HG02885 (cell line): ENCODE results near the gene MRPS10.

Experiments
- ATAC-seq: cut with Tn5 transposase; IDR thresholded peaks from one replicate; pipeline ENCODE4 v1.9.1; 2021; ENCODE audit warnings: mild to moderate bottlenecking; ENCODE audit not compliant: unreplicated experiment, poor library complexity

Gene MRPS10

GRCh38 chr6:42217519-42218367 lies at the start of gene MRPS10:
TSS of gene MRPS10 (minus strand) at chr6:42217861. CDS start at chr6:42217849, 12 bp downstream.
- peak; percentile 99 for ATAC-seq

DNA sequence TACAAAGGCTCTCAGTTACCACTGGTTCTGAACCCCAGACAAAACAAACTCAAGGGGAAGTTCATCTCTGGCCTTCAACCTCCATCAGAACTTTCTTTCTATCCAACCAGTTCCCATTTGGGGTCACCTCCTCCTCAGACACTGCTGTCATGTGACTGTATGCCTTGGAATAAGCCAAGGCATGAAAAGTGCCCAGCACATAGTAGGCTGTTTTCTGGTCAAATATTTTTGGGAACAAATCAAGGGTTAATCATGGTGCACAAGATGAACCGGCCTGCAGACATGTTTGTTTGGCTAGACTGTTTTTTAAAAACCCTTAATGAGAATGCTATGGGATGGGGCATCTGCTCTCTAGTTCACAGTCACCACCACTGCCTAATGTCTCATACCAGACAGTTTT lies 48.9 kb upstream of the MRPS10 start:
- ATAC-seq, result no peak

DNA sequence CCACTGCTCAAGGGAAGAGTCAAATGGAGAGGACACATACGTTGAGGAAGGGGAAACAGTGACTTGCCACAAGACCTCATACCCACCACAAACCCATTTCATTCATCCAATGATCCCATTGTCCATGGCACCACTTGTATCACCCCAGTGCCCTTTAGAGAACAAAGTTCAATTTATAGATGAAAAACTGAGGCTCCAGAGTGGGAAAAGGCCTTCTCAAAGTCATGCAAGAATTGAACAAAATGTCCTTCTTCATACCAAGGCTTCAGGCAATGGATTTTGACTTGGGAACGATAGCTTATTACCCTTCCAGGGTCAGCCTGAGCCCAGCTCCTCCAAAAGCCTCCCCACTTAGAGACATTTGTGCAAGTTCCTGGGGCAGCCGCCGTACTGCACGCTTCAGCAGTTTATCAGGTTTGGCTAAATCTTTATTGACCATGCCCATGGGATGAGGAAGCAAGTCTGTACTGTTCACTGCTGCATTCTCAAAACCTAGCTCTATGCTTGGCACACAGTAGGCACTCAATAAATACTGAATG lies 47.3 kb upstream of the MRPS10 start:
- ATAC-seq, result no peak

DNA sequence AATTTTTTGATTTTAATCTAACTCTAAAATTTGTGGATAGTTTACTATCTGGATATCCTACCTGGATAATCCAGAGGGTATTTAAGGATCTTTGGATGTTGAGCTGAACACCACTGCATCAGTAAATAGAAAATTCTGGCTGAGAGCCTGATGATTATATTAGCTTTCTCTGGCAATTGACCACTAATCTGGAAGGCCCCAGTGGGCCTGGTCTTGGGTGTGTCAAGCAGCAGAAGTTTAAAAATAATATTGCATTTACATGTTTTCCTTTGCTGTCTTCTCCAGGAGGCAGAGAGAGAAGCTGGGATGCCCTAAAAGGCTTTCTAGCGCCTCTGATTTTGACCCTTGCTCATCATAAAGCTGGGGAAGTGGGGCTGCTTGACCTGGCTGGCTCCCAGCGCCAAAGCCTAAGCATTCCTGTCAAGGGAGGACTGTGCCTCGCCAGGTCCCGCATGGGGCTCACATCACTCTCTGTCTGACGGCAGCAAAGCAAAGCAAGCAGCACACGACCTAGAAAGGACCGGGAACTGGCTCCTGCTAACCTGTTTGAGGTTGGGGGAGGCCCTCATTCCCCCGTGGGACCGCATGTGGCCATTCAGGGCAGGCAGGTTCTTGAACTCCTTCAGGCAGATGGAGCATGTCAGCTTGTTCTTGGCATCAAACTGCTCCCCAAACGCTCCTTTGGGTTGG lies 46.6 kb upstream of the MRPS10 start:
- ATAC-seq, result no peak

DNA sequence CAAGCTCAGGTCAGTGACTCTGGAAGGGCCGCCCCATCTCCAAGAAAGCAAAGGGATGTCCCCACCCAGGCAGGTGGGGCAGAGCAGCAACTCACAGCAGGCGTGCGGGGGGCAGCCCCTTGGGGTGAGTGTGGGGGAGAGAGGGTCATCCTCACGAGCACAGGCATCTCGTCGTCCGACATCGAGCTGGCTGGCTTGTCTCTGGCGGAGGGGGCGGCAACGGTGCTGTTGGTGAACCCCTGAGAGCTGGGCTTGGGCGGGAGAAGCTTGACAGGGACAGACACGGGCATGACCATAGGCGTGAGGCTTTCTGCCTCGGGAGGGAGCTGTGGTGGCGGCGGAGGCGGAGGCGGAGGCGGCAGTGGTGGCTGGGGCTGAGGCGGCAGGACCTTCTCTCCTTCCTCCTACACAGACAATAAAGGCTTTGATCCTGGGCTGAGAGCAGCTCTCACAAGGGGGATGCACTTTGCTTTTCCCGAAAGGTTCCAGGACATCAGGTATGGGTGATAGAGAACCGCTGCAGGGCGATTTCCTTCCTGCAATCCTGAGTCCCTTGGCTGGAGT lies 45.6 kb upstream of the MRPS10 start:
- no peak for ATAC-seq

DNA sequence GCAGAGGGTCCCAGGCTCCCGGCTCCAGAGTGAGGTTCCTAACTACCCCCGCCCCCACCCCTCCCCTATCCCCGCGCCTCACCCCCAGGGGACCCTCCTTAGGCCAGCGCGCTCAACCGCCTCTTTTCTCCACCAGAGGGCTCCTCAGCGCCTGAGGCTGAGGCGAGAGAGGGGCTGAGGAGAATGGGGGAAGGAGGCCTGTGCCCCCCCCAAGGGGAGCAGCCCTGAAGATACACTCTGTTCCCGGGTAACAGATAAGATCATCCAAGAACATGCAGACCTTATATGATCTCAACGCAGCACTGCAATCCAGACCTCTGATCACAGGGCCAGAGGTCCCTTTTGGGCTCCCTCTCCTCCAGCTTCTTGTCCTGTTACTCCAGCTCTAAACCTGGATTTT lies 43.3 kb upstream of the MRPS10 start:
- ATAC-seq, result no peak

DNA sequence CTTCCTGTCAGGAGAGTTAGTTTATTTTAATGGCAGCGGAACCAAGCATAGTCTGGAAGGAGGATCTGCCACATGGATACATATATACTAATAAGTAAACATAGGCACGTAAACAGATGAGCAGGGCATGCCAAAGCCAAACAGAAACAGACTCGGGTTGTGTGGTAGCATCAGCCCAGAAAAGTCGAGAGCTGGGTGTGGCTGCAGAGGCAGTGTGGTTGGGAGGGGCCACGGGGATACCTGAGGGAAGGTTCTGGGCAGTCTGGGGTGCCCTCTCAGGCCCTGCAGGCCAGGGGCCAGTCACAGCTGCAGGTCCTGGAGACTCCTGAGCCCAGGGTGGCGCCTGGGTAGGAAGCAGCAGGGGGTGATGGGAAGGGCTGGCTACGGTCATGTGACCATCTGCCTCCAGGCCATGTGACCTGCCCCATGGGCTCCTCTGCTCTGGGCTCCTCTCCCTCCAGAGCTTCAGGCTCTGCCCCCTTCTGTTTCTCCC lies 42.8 kb upstream of the MRPS10 start:
- ATAC-seq, result peak; percentile 41

GRCh38 chr6:42259841-42260395 lies 42.3 kb upstream of the MRPS10 start:
- no peak for ATAC-seq

DNA sequence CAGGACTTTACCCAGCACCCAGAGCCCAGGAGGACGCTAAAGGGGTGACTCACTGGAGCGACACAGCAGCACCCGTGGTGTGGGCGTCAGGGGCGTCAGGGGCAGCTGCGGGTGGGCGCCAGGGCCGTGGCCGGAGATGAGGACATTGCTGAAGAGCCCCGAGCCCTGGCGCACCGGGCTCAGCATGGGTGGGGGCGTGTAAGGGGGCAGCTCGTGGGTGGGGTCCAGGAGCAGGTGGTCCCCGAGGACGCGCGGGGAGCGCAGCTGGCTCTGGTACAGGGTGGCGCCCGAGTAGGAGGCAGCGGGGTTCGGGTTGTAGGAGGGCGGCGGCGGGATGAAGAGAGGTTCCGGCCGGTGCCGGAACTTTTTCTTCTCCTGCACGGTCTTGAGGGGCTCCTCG lies 41.6 kb upstream of the MRPS10 start:
- ATAC-seq, result no peak

DNA sequence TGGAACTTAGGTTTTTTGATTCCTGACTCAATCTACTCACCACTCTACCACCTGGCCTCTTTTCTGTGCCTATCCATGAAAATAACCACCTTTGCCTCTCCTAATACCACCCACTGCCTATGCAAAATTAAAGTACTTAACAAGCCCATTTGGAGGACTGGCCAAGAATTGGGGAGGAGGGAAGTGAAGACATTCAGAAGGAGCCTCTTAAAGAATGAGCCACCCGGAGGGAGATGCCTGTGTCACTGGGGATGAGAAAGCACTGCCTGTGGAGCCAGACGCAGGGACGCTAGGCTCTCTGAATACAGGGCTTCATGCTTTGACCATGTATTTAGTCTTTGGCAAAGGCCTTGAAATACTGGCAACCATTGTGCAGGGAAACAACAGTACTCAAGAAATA lies 40.0 kb upstream of the MRPS10 start:
- ATAC-seq, result no peak

DNA sequence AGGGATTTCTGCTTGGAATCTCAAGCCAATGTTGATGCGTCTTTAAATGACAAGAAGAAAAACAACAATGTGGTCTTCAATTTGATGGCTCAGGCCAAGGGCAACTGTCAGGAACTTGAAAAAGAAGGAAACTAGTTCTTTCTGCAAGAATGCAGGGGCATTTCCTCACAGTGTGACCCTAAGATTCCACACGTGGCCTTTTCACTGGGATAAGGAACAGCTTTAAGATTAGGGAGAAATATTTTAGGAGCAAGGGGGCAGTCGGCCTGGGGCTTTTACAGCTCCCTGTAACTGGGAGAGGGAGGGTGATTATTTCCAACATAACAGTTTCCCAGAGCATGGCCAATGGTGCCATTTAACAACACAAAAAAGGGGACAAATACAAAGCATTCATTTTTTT lies 39.4 kb upstream of the MRPS10 start:
- no peak for ATAC-seq

- ATAC-seq, result no peak
Measured at GRCh38 chr6:42255050-42255449, 37.4 kb upstream of the MRPS10 start.

DNA sequence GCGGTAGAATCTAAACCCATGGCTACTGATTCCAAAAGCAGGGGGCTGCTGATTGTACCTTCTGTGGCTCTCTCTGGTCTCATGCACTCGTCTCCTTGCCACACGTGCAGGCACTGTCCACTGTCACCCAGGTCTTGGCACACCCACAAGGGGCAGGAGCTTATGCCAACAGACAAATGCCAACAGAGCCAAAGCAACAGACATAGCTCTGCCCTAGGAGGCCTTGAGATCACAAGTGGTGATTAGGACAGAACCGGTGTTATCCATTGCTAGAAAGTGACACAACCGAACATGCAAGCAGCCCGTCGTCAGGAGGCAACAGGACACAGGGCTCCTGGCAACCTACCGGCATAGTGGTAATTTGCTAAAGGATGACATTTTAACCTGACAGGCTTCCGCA lies 36.8 kb upstream of the MRPS10 start:
- ATAC-seq, result no peak

DNA sequence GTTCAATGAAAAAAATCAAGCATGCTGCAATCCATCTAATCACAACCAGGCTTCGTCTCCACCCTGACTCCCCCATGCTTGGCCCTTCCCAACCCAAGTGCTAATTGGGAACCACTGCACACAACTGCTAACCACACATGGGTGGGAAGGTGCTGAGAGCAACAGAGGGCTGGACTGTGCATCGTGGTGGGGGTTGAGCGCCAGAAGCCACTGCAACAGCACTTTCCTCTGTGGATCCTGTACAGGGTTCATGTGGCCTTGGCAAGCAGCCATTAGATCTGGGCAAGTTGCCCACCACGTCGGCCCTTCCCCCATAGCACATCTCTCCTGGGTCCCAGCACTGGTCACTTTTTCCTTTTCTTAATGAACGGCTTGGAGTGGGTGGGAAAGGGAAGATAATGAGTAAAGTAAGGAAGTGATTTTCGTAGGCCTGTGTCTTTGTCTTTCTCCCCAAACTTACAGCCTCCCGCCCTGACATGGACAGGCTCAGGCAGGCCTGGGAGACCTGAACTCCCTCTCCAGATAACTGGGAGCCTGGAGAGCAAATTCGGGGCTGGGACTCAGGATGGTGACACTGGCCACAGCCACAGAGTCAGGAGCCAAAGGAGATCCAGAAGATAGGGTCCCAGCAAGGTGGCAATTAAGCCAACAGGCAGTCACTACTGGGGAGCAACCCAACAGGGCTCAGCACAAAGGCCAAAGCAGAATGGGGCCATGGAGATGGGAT lies 34.4 kb upstream of the MRPS10 start:
- ATAC-seq, result no peak

DNA sequence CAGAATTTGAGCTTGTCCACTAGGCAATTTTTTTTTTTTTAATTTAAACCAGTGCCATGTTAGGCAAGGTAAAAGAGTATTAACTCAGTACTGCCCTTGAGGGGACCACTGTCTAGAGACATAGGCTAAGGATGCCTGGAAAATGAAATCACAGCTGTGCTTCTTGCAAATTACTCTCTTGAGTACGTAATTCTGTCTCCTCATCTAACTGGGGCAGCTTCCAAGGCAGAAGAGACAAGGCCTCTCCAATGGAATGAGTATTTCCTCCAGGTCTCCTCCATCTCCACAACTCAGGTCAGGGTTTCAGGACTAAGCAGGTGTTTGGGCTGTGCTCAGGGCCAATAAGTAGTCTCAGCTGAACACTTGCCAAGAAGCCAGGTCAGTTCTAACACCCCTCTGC lies 33.8 kb upstream of the MRPS10 start:
- no peak for ATAC-seq

DNA sequence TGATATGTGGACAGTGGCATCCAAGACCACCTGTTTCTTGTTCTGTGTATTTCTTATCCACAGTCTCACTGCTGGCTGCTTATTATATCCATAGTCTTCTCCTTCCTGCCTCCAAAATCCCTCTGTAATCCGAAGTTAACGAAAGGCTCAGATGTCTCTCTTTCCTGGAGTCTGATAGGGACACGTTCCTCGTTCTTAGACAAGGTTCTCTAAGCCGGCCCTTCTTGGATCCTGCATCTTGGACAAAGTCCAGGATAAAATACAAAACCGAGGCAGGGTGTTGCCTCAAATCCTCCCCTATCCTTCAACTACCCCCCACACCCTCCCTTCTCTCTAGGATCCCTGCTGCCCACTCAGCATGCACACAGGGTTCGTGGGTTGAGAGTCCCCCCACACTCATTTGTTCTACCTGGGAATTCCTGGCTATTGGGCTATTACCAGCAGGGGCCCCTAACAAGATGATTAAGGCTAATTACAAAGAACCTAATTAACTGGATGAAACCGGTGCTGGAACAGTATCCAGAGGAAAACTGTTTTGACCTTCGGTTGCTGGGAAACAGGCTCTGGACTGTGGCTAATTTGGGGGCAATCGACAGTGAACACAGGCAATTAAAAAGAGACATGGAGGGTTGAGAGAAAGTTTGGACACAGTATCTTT lies 32.7 kb upstream of the MRPS10 start:
- ATAC-seq, result no peak

- no peak for ATAC-seq
Measured at GRCh38 chr6:42249279-42249678, 31.6 kb upstream of the MRPS10 start.

DNA sequence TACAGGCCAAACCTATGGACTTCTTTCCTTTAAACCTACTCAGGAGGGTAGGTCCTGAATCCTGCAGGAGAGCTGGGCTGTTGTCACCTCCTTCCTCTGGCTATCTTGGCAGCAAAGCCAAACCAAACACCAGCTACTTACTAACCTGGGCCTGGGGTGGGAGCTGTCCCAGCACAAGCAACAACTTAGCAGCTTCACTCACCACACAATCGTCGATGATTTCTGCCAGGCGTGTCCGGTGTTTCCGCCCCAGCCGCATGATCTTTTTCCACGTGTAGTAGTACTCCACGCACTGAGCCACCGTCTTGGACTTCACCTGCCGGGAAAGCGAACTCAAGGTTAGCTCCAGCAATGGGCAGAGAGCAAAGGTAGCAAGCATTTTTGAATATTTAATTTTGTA lies 25.4 kb upstream of the MRPS10 start:
- ATAC-seq, result no peak

DNA sequence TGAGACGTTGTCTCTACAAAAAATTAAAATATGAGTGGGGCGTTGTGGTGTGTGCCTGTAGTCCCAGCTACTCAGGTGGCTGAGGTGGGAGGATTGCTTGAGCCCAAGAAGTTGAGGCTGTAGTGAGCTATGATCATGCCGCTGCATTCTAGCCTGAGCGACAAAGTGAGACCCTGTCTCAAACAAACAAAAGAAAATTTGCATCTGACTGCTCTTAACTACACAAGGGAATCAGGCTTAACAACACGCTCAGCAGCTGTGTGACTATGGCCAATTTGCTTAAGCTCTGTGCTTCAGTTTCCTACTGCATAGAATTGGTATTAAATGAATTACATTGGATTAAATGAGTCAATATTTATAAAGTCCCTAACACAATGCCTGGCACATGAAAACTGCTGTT lies 24.3 kb upstream of the MRPS10 start:
- no peak for ATAC-seq
